ENCODE measurements around the gene KIZ.

The KIZ gene

DNA sequence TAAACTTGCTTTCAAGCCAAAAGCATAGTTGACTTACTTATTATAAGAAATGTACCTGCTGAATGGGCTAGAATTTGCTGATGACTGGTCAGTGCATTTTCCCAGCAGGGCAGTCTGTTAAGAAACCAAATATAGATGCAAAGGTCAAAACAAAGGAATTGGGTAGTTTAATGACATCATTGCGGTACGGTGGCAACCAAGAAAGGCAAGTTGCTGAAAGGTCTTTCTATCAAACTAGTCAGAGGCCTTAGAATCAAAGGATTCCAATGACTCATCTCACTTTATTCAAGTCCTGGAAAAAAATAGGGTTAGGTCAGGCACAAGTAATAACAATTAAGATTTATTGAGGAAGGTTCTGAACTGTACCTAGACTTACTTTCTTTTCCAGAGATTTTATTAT, 76.4 kb downstream of the KIZ start:
- TF ChIP-seq, protein P1, sequence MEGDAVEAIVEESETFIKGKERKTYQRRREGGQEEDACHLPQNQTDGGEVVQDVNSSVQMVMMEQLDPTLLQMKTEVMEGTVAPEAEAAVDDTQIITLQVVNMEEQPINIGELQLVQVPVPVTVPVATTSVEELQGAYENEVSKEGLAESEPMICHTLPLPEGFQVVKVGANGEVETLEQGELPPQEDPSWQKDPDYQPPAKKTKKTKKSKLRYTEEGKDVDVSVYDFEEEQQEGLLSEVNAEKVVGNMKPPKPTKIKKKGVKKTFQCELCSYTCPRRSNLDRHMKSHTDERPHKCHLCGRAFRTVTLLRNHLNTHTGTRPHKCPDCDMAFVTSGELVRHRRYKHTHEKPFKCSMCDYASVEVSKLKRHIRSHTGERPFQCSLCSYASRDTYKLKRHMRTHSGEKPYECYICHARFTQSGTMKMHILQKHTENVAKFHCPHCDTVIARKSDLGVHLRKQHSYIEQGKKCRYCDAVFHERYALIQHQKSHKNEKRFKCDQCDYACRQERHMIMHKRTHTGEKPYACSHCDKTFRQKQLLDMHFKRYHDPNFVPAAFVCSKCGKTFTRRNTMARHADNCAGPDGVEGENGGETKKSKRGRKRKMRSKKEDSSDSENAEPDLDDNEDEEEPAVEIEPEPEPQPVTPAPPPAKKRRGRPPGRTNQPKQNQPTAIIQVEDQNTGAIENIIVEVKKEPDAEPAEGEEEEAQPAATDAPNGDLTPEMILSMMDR (IDR thresholded peaks at IDR 0.05; ENCODE audit: borderline replicate concordance, insufficient read depth, low read depth, low read length), result no peak
- H3K4me3 ChIP-seq (ENCODE audit: low read depth, low read length), result no peak overlapping the region

DNA sequence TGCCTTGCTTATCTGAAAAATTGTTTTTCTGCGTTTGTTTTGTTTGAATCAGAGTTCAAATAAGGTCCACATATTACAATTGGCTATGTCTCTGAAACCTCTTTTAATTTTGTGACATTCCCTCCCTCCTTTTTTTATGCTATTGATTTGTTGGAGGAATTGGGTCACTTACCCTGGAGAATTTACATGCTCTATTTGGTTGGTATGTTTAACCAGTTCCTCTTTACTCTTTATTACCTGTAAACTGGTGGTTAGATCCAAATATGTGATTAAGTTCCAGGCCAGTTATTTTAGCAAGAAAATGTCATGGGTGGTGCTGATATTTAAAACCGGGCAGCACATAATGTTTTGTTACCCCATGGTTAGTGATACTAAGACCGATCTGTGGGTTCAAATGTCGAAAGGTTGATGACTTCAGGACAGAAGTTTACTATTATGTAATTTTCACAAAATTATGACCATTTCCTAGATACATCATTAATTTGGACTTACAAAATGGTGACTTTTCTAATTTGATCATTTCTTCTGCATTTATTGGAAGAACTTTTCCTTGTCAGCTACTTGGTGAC, 77.3 kb downstream of the KIZ start:
- TF ChIP-seq, protein P1 (IDR thresholded peaks at IDR 0.05; ENCODE audit: borderline replicate concordance, insufficient read depth, low read depth, low read length), result no peak
- H3K4me3 ChIP-seq (ENCODE audit: low read depth, low read length), result no peak overlapping the region

DNA sequence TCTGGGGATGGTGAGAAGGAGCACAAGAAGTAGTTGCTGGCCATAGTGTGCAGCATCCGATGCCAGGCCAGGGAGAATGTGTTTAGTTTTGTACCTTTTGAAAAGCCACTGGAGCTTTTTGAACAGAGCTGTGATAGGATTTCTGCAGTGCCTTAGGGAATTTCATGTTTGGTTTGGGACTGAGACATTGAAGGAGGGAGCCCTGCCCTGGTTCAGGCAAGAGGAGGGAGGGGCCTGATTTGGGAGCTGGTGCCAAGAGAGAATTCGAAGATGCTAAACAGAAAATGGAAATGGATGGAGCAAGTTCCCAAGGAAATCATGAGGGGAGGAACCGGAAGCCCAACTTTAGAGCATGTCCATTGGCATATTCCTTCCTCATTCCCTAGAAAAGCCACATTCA, 80.7 kb downstream of the KIZ start:
- no peak overlapping the region for H3K4me3 ChIP-seq (ENCODE audit: low read depth, low read length)
- TF ChIP-seq, protein P1 (IDR thresholded peaks at IDR 0.05; ENCODE audit: borderline replicate concordance, insufficient read depth, low read depth, low read length), result no peak

DNA sequence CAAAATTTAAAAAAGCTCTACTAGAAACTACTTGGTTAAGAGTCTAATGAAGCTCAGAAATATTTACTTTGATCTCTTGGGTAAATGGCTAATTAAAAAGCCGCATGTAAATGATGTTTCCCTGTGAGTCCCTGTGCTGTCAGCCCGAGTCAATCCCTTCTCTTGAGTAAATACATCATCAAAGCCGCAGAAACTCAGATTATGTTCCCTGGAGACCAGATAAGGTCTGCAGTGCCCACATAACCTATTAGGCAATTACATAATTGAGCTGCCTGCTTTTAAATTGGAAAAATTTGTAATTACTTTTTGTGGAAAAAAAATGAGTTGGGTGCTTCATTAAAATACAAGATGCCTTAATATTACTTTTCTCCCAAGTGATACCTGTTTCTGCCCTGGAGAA, 83.1 kb downstream of the KIZ start:
- no peak overlapping the region for H3K4me3 ChIP-seq (ENCODE audit: low read depth, low read length)
- TF ChIP-seq, protein P1 (IDR thresholded peaks at IDR 0.05; ENCODE audit: borderline replicate concordance, insufficient read depth, low read depth, low read length), result no peak

DNA sequence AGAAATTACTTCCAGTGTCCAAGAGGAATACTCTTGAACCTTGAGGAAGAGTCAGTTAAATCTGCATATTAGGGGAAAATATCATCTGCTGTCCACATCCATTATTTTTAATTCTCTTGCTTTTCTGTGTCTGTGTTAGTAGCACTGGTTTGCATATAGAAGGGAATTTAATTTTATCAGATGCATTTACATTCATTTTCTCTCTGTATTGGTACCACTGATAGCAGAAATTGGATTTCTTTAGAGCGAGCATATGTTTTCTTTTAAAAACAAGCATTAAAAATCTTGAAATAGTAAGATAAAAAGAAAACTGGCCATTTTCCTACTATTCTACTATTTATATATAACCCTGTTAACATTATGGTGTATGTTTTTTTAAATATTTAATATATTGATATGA, 83.8 kb downstream of the KIZ start:
- TF ChIP-seq, protein P1 (IDR thresholded peaks at IDR 0.05; ENCODE audit: borderline replicate concordance, insufficient read depth, low read depth, low read length), result no peak

DNA sequence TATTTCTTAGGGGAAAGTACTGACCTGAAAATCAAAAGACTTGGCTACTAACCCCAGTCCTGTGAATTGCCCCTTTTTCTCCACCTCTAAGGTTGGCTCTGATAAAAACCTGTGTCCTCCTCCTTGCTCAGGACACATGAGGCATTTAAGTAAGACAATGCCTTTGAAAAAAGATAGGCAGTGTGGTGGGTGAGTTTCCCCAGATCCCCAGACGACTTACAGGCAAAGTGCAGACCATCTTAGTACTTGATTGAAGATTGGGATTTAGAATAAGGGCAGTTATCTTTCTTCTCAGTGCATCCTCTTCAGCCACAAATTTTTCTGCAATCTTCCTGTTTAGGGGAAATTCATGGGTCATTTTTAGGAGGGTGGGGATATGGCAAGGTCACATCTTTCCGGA, 87.8 kb downstream of the KIZ start:
- TF ChIP-seq, protein P1 (IDR thresholded peaks at IDR 0.05; ENCODE audit: borderline replicate concordance, insufficient read depth, low read depth, low read length), result no peak
- no peak overlapping the region for H3K4me3 ChIP-seq (ENCODE audit: low read depth, low read length)

More for the DNA sequence above, 83.8 kb downstream of the KIZ start:
- no peak overlapping the region for H3K4me3 ChIP-seq (ENCODE audit: low read depth, low read length)

DNA sequence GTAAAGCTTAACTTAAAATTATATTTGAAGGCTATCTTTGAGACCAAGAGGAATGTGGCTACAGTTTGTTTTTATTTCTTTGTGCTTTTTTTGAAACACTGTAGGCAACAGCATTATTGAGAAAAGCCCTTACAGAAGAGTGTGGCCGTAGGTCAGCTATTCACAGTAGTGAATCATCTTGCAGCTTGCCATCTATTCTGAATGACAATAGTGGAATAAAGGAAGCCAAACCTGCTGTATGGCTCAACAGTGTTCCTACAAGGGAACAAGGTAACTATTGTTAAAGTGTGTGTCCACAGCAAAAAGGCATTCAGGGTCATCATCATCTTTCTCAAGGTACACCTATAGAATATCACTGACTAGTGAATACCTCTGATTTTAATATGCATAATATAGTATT, 88.5 kb downstream of the KIZ start:
- TF ChIP-seq, protein P1 (IDR thresholded peaks at IDR 0.05; ENCODE audit: borderline replicate concordance, insufficient read depth, low read depth, low read length), result no peak
- H3K4me3 ChIP-seq (ENCODE audit: low read depth, low read length), result no peak overlapping the region

All from GM12875 (cell line).